H1 (cell line): ENCODE results near the gene DCAF6. TPM values are rescaled to one million over a fixed set of nuclear protein-coding genes. Genes with fewer than 3 reads are reported as not detected.

Source experiments
- CTCF ChIA-PET: fragments of 300-600 bp; sonication (Branson Sonifier 250); formaldehyde crosslinking; loops from one replicate; lab custom pipeline; 2021; ENCODE audit not compliant: partially characterized antibody; lab: Charles Lee
- POLR2A ChIA-PET: fragments of 300-600 bp; sonication (Branson Sonifier 250); formaldehyde crosslinking; loops from one replicate; lab custom pipeline; 2021; ENCODE audit warnings: inconsistent platforms; ENCODE audit not compliant: partially characterized antibody; lab: Charles Lee
- DNase-seq, 2 experiments: peaks; one replicate each; pipeline versions ENCODE4 v3.0.0 to v3.0.0-alpha.2; 2010 to 2022; ENCODE audit warnings: low spot score in 2 of 2, low read depth in 1 of 2, mixed read lengths in 1 of 2
- FAIRE-seq: peaks from 2 replicates; lab custom pipeline; 2011; peaks lifted over from hg19 to GRCh38; lab: Jason Lieb, UNC
- H2AFZ ChIP-seq: 2 replicates; pipeline ENCODE4 v1.8.1; 2012; ENCODE audit warnings: low read length, inconsistent platforms
- H2AK5ac ChIP-seq: 2 replicates; pipeline ENCODE4 v1.6.1; 2013; ENCODE audit warnings: low read depth, low read length
- H2BK120ac ChIP-seq: replicated peaks from 2 replicates; pipeline ENCODE3; 2013; ENCODE audit warnings: low read depth, low read length, inconsistent platforms
- H2BK12ac ChIP-seq: 2 replicates; pipeline ENCODE4 v1.6.1; 2013; ENCODE audit warnings: low read depth, low read length
- H2BK15ac ChIP-seq: 2 replicates; pipeline ENCODE4 v1.6.1; 2013; ENCODE audit warnings: low read length
- H2BK20ac ChIP-seq: 2 replicates; pipeline ENCODE4 v1.6.1; 2013; ENCODE audit warnings: low read length
- H2BK5ac ChIP-seq: 2 replicates; pipeline ENCODE4 v1.6.1; 2013; ENCODE audit warnings: low read depth, low read length
- H3K14ac ChIP-seq: 2 replicates; pipeline ENCODE4 v1.6.1; 2013; ENCODE audit warnings: inconsistent platforms; ENCODE audit not compliant: insufficient read length
- H3K18ac ChIP-seq: 2 replicates; pipeline ENCODE4 v1.6.1; 2013; ENCODE audit warnings: low read length; ENCODE audit errors: extremely low read depth
- H3K23ac ChIP-seq: 2 replicates; pipeline ENCODE4 v1.6.1; 2013; ENCODE audit warnings: inconsistent platforms; ENCODE audit not compliant: insufficient read length
- H3K23me2 ChIP-seq: 2 replicates; pipeline ENCODE4 v1.6.1; 2013; ENCODE audit warnings: low read depth, low read length
- H3K27ac ChIP-seq: 2 replicates; pipeline ENCODE4 v1.6.1; 2011; ENCODE audit warnings: low read depth, low read length, inconsistent platforms
- H3K27me3 ChIP-seq, 4 experiments: replicated peaks in 1 of 4; 1 replicate in 1 of 4; 2 replicates in 3 of 4; pipeline versions ENCODE4 v1.6.1 to v1.8.1; 2011 to 2013; ENCODE audit warnings: low read length in 3 of 4, mild to moderate bottlenecking in 3 of 4, inconsistent platforms in 2 of 4, mixed read lengths in 2 of 4, moderate library complexity in 1 of 4; ENCODE audit not compliant: control insufficient read depth in 3 of 4, insufficient read depth in 3 of 4; ENCODE audit errors: extremely low read depth in 1 of 4
- H3K36me3 ChIP-seq, 4 experiments: 2 replicates each; pipeline versions ENCODE4 v1.6.1 to v1.8.1; 2011 to 2013; ENCODE audit warnings: mild to moderate bottlenecking in 4 of 4, low read length in 3 of 4, moderate library complexity in 2 of 4, control low read depth in 1 of 4, inconsistent platforms in 1 of 4; ENCODE audit not compliant: insufficient read depth in 4 of 4, control insufficient read depth in 2 of 4
- H3K4ac ChIP-seq: replicated peaks from 2 replicates; pipeline ENCODE3; 2013; ENCODE audit warnings: low read length, low read depth, mixed read lengths, inconsistent platforms; ENCODE audit not compliant: insufficient read length
- H3K4me1 ChIP-seq, 4 experiments: replicated peaks in 1 of 4; 1 replicate in 1 of 4; 2 replicates in 3 of 4; pipeline versions ENCODE4 v1.6.1 to v1.8.1; 2011 to 2013; ENCODE audit warnings: low read length in 3 of 4, inconsistent platforms in 2 of 4, mixed read lengths in 1 of 4; ENCODE audit not compliant: insufficient read depth in 4 of 4, control insufficient read depth in 3 of 4
- H3K4me2 ChIP-seq, 2 experiments: 2 replicates each; pipeline versions ENCODE4 v1.6.1 to v1.8.1; 2011 to 2013; ENCODE audit warnings: low read depth in 2 of 2, low read length in 2 of 2, control low read depth in 1 of 2, inconsistent platforms in 1 of 2, mild to moderate bottlenecking in 1 of 2; ENCODE audit not compliant: insufficient read depth in 1 of 2
- H3K4me3 ChIP-seq, 4 experiments: fragments of 200-600, 300-600 bp in 1 of 4; sonication (generic), shearing (Covaris generic), sonication (Bioruptor Twin) in 1 of 4; 2 replicates each; pipeline versions ENCODE4 v1.5.1 to v1.8.1; 2011 to 2016; ENCODE audit warnings: low read length in 4 of 4, low read depth in 3 of 4, control low read depth in 2 of 4, inconsistent platforms in 2 of 4, mild to moderate bottlenecking in 2 of 4, mixed read lengths in 1 of 4, moderate library complexity in 1 of 4; ENCODE audit not compliant: insufficient read depth in 2 of 4; ENCODE audit errors: extremely low read depth in 1 of 4
- H3K56ac ChIP-seq: replicated peaks from 2 replicates; pipeline ENCODE3; 2013; ENCODE audit warnings: low read depth, mild to moderate bottlenecking, mixed read lengths, low read length, inconsistent platforms; ENCODE audit not compliant: insufficient read length
- H3K79me1 ChIP-seq: 2 replicates; pipeline ENCODE4 v1.6.1; 2013; ENCODE audit warnings: low read depth, low read length, control low read depth
- H3K79me2 ChIP-seq, 2 experiments: 2 replicates each; pipeline versions ENCODE4 v1.6.1 to v1.8.1; 2012 to 2013; ENCODE audit warnings: low read length in 2 of 2, mild to moderate bottlenecking in 2 of 2, inconsistent platforms in 1 of 2; ENCODE audit not compliant: insufficient read depth in 2 of 2, control insufficient read depth in 1 of 2
- H3K9ac ChIP-seq, 4 experiments: replicated peaks in 1 of 4; 1 replicate in 1 of 4; 2 replicates in 3 of 4; pipeline versions ENCODE4 v1.6.1 to v1.8.1; 2011 to 2013; ENCODE audit warnings: low read depth in 3 of 4, low read length in 3 of 4, control low read depth in 2 of 4, mild to moderate bottlenecking in 2 of 4, moderate library complexity in 2 of 4, inconsistent platforms in 1 of 4; ENCODE audit errors: extremely low read depth in 1 of 4
- H3K9me3 ChIP-seq, 2 experiments: 2 replicates each; pipeline versions ENCODE4 v1.6.1 to v1.8.1; 2012 to 2013; ENCODE audit warnings: mild to moderate bottlenecking in 2 of 2, moderate library complexity in 2 of 2, control low read depth in 1 of 2, inconsistent platforms in 1 of 2, low read depth in 1 of 2, low read length in 1 of 2, mixed read lengths in 1 of 2; ENCODE audit not compliant: insufficient read depth in 2 of 2
- H4K20me1 ChIP-seq, 2 experiments: replicated peaks in 1 of 2; 2 replicates each; pipeline versions ENCODE3 to v1.8.1; 2011 to 2013; ENCODE audit warnings: inconsistent platforms in 2 of 2, low read length in 2 of 2, mild to moderate bottlenecking in 1 of 2; ENCODE audit not compliant: insufficient read depth in 2 of 2, control insufficient read depth in 1 of 2
- H4K5ac ChIP-seq: 2 replicates; pipeline ENCODE4 v1.6.1; 2013; ENCODE audit warnings: low read length, low read depth, mixed read lengths, inconsistent platforms; ENCODE audit not compliant: insufficient read length
- H4K8ac ChIP-seq: 2 replicates; pipeline ENCODE4 v1.8.0; 2013; ENCODE audit warnings: mild to moderate bottlenecking, moderate library complexity, low read length, inconsistent platforms; ENCODE audit not compliant: insufficient read depth; ENCODE audit errors: extremely low read depth
- H4K91ac ChIP-seq: replicated peaks from 2 replicates; pipeline ENCODE3; 2013; ENCODE audit warnings: low read length, mixed read lengths, inconsistent platforms; ENCODE audit not compliant: insufficient read length
- CBX8 ChIP-seq: fragments of 300-800, 300-1000 bp; sonication (generic); IDR thresholded peaks from 2 replicates; pipeline ENCODE4 v1.7.1; 2016; ENCODE audit warnings: low read depth, low read length, borderline replicate concordance
- CHD2 ChIP-seq: IDR thresholded peaks from 2 replicates; pipeline ENCODE4 v1.6.1; 2012; ENCODE audit warnings: low read length, improper control_type of control experiment
- CTBP2 ChIP-seq: IDR thresholded peaks from 2 replicates; pipeline ENCODE4 v1.7.0; 2011; ENCODE audit warnings: borderline replicate concordance, mild to moderate bottlenecking, moderate library complexity, mixed read lengths, low read length; ENCODE audit not compliant: insufficient read depth, insufficient read length
- JUN ChIP-seq: IDR thresholded peaks from 2 replicates; pipeline ENCODE4 v1.6.1; 2011; ENCODE audit warnings: low read depth, mild to moderate bottlenecking, improper control_type of control experiment, low read length
- NRF1 ChIP-seq: IDR thresholded peaks from 2 replicates; pipeline ENCODE4 v1.6.1; 2011; ENCODE audit warnings: mild to moderate bottlenecking, low read depth, low read length, improper control_type of control experiment
- POU5F1 ChIP-seq: IDR thresholded peaks from 2 replicates; pipeline ENCODE4 v1.6.1; 2011; ENCODE audit warnings: low read depth, mild to moderate bottlenecking, low read length, moderate library complexity
- RAD21 ChIP-seq, 2 experiments: IDR thresholded peaks in 1 of 2; conservative IDR thresholded peaks in 1 of 2; 2 replicates each; pipeline ENCODE4 v1.6.1; 2011; ENCODE audit warnings: low read depth in 2 of 2, low read length in 2 of 2, improper control_type of control experiment in 1 of 2, inconsistent platforms in 1 of 2, mild to moderate bottlenecking in 1 of 2, moderate library complexity in 1 of 2
- RBBP5 ChIP-seq: IDR thresholded peaks from 2 replicates; pipeline ENCODE4 v1.7.1; 2012; ENCODE audit warnings: low read depth, mild to moderate bottlenecking, inconsistent platforms, low read length, moderate library complexity, borderline replicate concordance
- RNF2 ChIP-seq: fragments of 200-900, 300-1000 bp; sonication (generic); IDR thresholded peaks from 2 replicates; pipeline ENCODE4 v1.7.1; 2016; ENCODE audit warnings: borderline replicate concordance, low read depth, mild to moderate bottlenecking, antibody characterized with exemption, low read length; ENCODE audit not compliant: poor library complexity, severe bottlenecking; ENCODE audit errors: missing control alignments
- SP1 ChIP-seq: IDR thresholded peaks from 2 replicates; pipeline ENCODE4 v1.6.1; 2011; ENCODE audit warnings: low read depth, low read length
- SP2 ChIP-seq: IDR thresholded peaks from 2 replicates; pipeline ENCODE4 v1.6.1; 2012; ENCODE audit warnings: mild to moderate bottlenecking, low read length, inconsistent platforms
- WGBS, 2 experiments: shearing (Covaris generic) in 1 of 2; methylation state at CpG; one replicate each; pipeline versions ENCODE4 v1.1.6 to v1.1.7; 2013 to 2015; ENCODE audit warnings: low lambda C conversion rate in 2 of 2, mixed read lengths in 2 of 2, inconsistent platforms in 1 of 2, low coverage in 1 of 2, missing lambda C conversion rate in 1 of 2; ENCODE audit not compliant: insufficient replicate concordance in 2 of 2, insufficient coverage in 1 of 2, insufficient read length in 1 of 2; ENCODE audit errors: extremely low coverage in 1 of 2, missing lambda C conversion rate in 1 of 2; 5-methylcytosine and 5-hydroxymethylcytosine counted together
- polyA plus RNA-seq, 7 experiments: library from polyadenylated mRNA; depleted of rRNA in 3 of 7; stranded (reverse) in 5 of 7; unstranded in 2 of 7; fragments of >200 nt in 5 of 7; fragments of 200-250 nt in 2 of 7; gene quantifications; 1 replicate in 5 of 7; 2 replicates in 1 of 7; 4 replicates in 1 of 7; pipeline versions ENCODE4 v1.2.1 to v1.2.3, GENCODE V29; 2011 to 2013; ENCODE audit warnings: missing spikeins in 2 of 7, mixed read lengths in 2 of 7
- total RNA-seq: library from RNA; stranded (reverse); fragmentation: NEBNext Ultra II Directional; extraction: Animal tissue kit (Norgen Biotek cat#: 25700); gene quantifications from 2 replicates; pipeline ENCODE4 v1.2.1, GENCODE V29; 2021
- TF ChIP-seq, protein P1 (sequence below): IDR thresholded peaks from 2 replicates; pipeline ENCODE4 v1.6.1; 2012; ENCODE audit warnings: inconsistent platforms

DCAF6 gene
- total and polyA plus RNA-seq, 2 of the 8 experiments (the other 6 are each of a cell fraction or from before 2014, with no cell fraction given): 12.3 to 17.4 TPM

DNA sequence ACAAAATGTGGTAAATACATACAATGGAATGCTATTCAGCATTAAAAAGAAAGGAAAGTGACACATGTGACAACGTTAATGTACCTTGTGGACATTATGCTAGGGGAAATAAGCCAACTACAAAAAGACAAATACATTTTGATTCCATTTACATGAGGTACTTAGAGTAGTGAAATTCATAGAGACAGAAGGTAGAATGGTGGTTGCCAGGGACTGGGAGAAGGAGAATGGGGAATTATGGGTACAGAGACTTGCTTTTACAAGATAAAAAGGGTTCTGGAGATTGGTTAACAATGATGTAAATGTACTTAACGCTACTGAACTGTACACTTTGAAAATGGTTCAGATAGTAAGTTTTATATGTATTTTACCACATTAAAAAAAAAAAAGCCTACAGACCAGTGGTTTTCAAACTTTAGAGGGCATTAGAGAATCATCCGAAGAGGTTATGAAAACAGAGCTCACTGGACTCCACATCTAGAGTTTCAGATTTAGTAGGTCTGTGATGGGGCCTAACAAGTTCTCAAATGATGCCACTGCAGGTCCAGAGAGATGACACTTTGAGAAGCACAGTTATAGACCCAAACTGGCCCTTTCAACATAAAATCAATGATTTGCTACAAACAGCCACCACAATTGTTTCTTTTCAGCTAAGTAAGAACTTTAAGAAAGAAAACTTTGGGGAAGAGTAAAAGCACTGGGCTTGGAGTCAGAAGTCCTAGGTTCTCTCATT, 13.0 kb upstream of the DCAF6 start:
- WGBS, 2 experiments: 86% methylated on average over 3 of the region's 3 CpGs; no CpG with 5 or more reads in 1 of the 2 experiments
- no peak overlapping the region for H3K27ac ChIP-seq
- TF ChIP-seq SP1: no peak
- TF ChIP-seq RNF2: no peak
- no peak for TF ChIP-seq POU5F1
- TF ChIP-seq NRF1: no peak
- TF ChIP-seq CHD2: no peak
- TF ChIP-seq RBBP5: no peak
- TF ChIP-seq RAD21 (IDR thresholded peaks at IDR 0.05 in 1 of 2, conservative IDR thresholded peaks at IDR 0.05 in 1 of 2; ENCODE audit: low read depth in 2 of 2, low read length in 2 of 2): no peak
- no peak for TF ChIP-seq CTBP2
- no peak for TF ChIP-seq CBX8
- TF ChIP-seq, protein P1, sequence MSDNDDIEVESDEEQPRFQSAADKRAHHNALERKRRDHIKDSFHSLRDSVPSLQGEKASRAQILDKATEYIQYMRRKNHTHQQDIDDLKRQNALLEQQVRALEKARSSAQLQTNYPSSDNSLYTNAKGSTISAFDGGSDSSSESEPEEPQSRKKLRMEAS: no peak
- TF ChIP-seq JUN: no peak
- no peak for TF ChIP-seq SP2

More for the DNA sequence above, 13.0 kb upstream of the DCAF6 start:
- Histone ChIP-seq H2BK120ac (no peak overlapping the region), H2AK5ac (no peak overlapping the region), H4K8ac (no peak overlapping the region), H2AFZ (no peak overlapping the region), H3K23ac (no peak overlapping the region), H2BK15ac (no peak overlapping the region), H3K27me3 (no peaks in the 10 kb centered on the region), H3K4me2 (no peak overlapping the region), H4K91ac (no peak overlapping the region), H3K9me3 (no peaks in the 10 kb centered on the region), H3K23me2 (no peaks in the 10 kb centered on the region), H3K4me1 (peaks cover 0 to 3% (median 0%) of the 10 kb centered on the region in 4 experiments; a peak in 1 of 7 replicates), H3K4me3 (no peak overlapping the region), H2BK12ac (no peak overlapping the region), H2BK5ac (no peak overlapping the region), H3K14ac (no peak overlapping the region), H3K36me3 (no peaks in the 10 kb centered on the region), H2BK20ac (no peak overlapping the region), H4K5ac (no peak overlapping the region), H3K4ac (no peak overlapping the region), H3K18ac (no peak overlapping the region), H4K20me1 (peaks cover 0 to 2% of the 10 kb centered on the region in 2 experiments), H3K9ac (no peak overlapping the region), H3K56ac (no peak overlapping the region), H3K79me1 (no peaks in the 10 kb centered on the region), H3K79me2 (no peaks in the 10 kb centered on the region)
- FAIRE-seq: no peak
- no peak for DNase-seq
- POLR2A ChIA-PET: interaction anchor here (1.3 to 1.5 kb wide), 2 partner anchors 12 to 14 kb away, joined by 4 to 5 read pairs; partner anchors contain the start of genes DCAF6 and MPC2
- CTCF ChIA-PET: interaction anchor here (0.6 to 1.6 kb wide), 2 partner anchors 9 to 300 kb away, joined by 3 to 4 read pairs; no protein-coding TSS in a partner anchor
